ENCODE measurements around the gene S100PBP.

The S100PBP gene
- total RNA-seq = 24.1 to 82.1 reads per million in 2 experiments

- DNase-seq (ENCODE audit: low read depth) = peak; percentile 99
Observed at GRCh38 chr1:32817159-32817814, at the start of gene S100PBP, which contains the start of gene YARS1. Gene S100PBP (plus strand): TSS chr1:32817653. CDS start chr1:32826100, 8,447 bp downstream. Gene YARS1 (minus strand): TSS chr1:32817358. CDS start chr1:32817244, 114 bp downstream.

- DNase-seq (ENCODE audit: low read depth) = no peak
Observed at GRCh38 chr1:32768110-32768850, 49.2 kb upstream of the S100PBP start.

- DNase-seq (ENCODE audit: low read depth) = no peak
Observed at GRCh38 chr1:32769524-32770220, 47.8 kb upstream of the S100PBP start.

GRCh38 chr1:32770221-32770731, 47.2 kb upstream of the S100PBP start:
- DNase-seq (ENCODE audit: low read depth) = no peak

- DNase-seq (ENCODE audit: low read depth) = no peak
Observed at GRCh38 chr1:32770741-32771548, 46.5 kb upstream of the S100PBP start.

- DNase-seq (ENCODE audit: low read depth) = no peak
Observed at GRCh38 chr1:32771561-32772280, 45.7 kb upstream of the S100PBP start.

- no peak for DNase-seq (ENCODE audit: low read depth)
Observed at GRCh38 chr1:32772281-32773017, 45.0 kb upstream of the S100PBP start.

GRCh38 chr1:32773018-32773763, 44.3 kb upstream of the S100PBP start:
- peak; percentile 60 for DNase-seq (ENCODE audit: low read depth)

GRCh38 chr1:32773764-32774463, 43.5 kb upstream of the S100PBP start:
- DNase-seq (ENCODE audit: low read depth) = no peak

- no peak for DNase-seq (ENCODE audit: low read depth)
Observed at GRCh38 chr1:32774464-32774808, 43.0 kb upstream of the S100PBP start.

- DNase-seq (ENCODE audit: low read depth) = no peak
Observed at GRCh38 chr1:32774950-32775634, 42.4 kb upstream of the S100PBP start.

GRCh38 chr1:32775640-32776337, 41.7 kb upstream of the S100PBP start:
- DNase-seq (ENCODE audit: low read depth) = no peak

GRCh38 chr1:32779242-32779641, 38.2 kb upstream of the S100PBP start:
- DNase-seq (ENCODE audit: low read depth) = no peak

GRCh38 chr1:32780005-32780404, 37.4 kb upstream of the S100PBP start:
- no peak for DNase-seq (ENCODE audit: low read depth)

GRCh38 chr1:32780628-32781234, 36.7 kb upstream of the S100PBP start:
- DNase-seq (ENCODE audit: low read depth) = no peak

- DNase-seq (ENCODE audit: low read depth) = no peak
Observed at GRCh38 chr1:32782086-32782485, 35.4 kb upstream of the S100PBP start.

- no peak for DNase-seq (ENCODE audit: low read depth)
Observed at GRCh38 chr1:32783851-32784250, 33.6 kb upstream of the S100PBP start.

Measured in T follicular helper cell (primary cell).